ENCODE measurements around the gene FUT6. TPM values are rescaled to one million over a fixed set of nuclear protein-coding genes. Genes with fewer than 3 reads are reported as not detected.
"Not testable (repeated sequence)": the region's sequence is repeated elsewhere in the genome, so short reads cannot be mapped to it uniquely, and the experiment has no call there.

The FUT6 gene
- total RNA-seq, 1 experiment from 2014 or later: not detected

DNA sequence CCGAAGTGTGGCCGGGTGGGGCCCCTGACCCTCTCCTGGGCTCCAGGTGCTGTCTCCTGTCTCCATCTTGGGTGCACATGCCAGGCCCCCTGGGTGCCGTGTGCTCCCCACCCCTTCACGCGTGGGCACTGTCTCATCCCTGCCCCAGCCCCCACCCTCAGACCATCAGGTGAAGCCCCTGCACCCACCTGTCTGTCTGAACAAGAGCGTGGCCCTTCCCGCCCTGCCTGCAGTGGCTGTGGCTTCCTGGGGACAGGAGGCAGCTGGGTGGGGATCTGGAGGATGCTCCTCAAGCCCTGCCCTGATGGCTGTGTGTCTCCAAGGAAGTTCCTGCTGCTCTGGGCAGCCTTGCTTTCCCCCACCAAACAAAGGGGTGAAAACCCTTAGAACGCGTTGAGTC is 57.2 kb downstream of the FUT6 start:
- DNase-seq (ENCODE audit: low read depth, low spot score): no peak
- ChIA-PET CTCF (no interaction called here), POLR2A (no interaction called here)
- peak; percentile 43 for ATAC-seq
- Histone ChIP-seq H3K27me3 (ENCODE audit: control insufficient read depth, insufficient read depth, low read length) (no peaks in the 10 kb centered on the region), H3K9me3 (ENCODE audit: control insufficient read depth, insufficient read depth, low read depth, low read length) (no peaks in the 10 kb centered on the region), H3K36me3 (ENCODE audit: control insufficient read depth, insufficient read depth, low read length) (0 out of 2 replicates have a peak, but pooled peaks cover 2% of the 10 kb centered on the region), H3K4me1 (ENCODE audit: control insufficient read depth, insufficient read depth, low read length) (no peaks in the 10 kb centered on the region), H3K27ac (ENCODE audit: low read length) (no peak overlapping the region), H3K4me3 (ENCODE audit: low read depth in 2 of 2, low read length in 2 of 2) (no peak overlapping the region)
- BruUV-seq (replicated peaks): no TSS peak
- intact Hi-C loops (cut with micrococcal nuclease; ENCODE audit: unreplicated experiment) (no loop called here), in situ Hi-C loops (cut with HindIII; ENCODE audit: low pct_unique_long_range_greater_than_20kb, low sequenced_read_pairs) (no loop called here)
- TF ChIP-seq SIN3A (IDR thresholded peaks at IDR 0.05; ENCODE audit: borderline replicate concordance, insufficient read depth, low read depth, low read length): no peak
- no peak; the same call in 1 of the 2 replicates for TF ChIP-seq POLR2AphosphoS5 (IDR thresholded peaks at IDR 0.05; ENCODE audit: low read depth, low read length)
- TF ChIP-seq CTCF (IDR thresholded peaks at IDR 0.05): no peak
- TF ChIP-seq TCF7L2 (IDR thresholded peaks at IDR 0.05; ENCODE audit: low read depth, low read length): no peak
- TF ChIP-seq, protein P1, sequence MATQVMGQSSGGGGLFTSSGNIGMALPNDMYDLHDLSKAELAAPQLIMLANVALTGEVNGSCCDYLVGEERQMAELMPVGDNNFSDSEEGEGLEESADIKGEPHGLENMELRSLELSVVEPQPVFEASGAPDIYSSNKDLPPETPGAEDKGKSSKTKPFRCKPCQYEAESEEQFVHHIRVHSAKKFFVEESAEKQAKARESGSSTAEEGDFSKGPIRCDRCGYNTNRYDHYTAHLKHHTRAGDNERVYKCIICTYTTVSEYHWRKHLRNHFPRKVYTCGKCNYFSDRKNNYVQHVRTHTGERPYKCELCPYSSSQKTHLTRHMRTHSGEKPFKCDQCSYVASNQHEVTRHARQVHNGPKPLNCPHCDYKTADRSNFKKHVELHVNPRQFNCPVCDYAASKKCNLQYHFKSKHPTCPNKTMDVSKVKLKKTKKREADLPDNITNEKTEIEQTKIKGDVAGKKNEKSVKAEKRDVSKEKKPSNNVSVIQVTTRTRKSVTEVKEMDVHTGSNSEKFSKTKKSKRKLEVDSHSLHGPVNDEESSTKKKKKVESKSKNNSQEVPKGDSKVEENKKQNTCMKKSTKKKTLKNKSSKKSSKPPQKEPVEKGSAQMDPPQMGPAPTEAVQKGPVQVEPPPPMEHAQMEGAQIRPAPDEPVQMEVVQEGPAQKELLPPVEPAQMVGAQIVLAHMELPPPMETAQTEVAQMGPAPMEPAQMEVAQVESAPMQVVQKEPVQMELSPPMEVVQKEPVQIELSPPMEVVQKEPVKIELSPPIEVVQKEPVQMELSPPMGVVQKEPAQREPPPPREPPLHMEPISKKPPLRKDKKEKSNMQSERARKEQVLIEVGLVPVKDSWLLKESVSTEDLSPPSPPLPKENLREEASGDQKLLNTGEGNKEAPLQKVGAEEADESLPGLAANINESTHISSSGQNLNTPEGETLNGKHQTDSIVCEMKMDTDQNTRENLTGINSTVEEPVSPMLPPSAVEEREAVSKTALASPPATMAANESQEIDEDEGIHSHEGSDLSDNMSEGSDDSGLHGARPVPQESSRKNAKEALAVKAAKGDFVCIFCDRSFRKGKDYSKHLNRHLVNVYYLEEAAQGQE (IDR thresholded peaks at IDR 0.05; ENCODE audit: insufficient read depth in 1 of 2, low read depth in 2 of 2, low read length in 1 of 2): no peak

DNA sequence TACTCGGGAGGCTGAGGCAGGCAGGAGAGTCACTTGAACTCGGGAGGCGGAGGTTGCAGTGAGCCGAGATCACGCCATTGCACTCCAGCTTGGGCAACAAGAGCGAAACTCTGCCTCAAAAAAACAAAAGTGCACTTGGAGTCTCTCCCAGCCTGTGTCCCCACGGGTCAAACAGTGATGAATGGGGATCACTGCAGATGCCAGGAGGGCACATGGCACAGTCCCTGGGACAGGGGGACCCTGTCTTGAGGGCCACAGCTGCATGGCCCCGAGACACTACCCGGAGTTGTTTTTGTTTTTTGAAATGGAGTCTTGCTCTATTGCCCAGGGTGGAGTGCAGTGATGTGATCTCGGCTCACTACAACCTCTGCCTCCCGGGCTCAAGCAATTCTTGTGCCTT is 58.6 kb downstream of the FUT6 start:
- BruUV-seq (replicated peaks); H3K4me3 ChIP-seq (ENCODE audit: low read depth in 2 of 2, low read length in 2 of 2); in situ Hi-C loops (cut with HindIII; ENCODE audit: low pct_unique_long_range_greater_than_20kb, low sequenced_read_pairs); H3K4me1 ChIP-seq (ENCODE audit: control insufficient read depth, insufficient read depth, low read length); POLR2A ChIA-PET; H3K27ac ChIP-seq (ENCODE audit: low read length); intact Hi-C loops (cut with micrococcal nuclease; ENCODE audit: unreplicated experiment); DNase-seq (ENCODE audit: low read depth, low spot score); CTCF ChIA-PET; ATAC-seq; H3K27me3 ChIP-seq (ENCODE audit: control insufficient read depth, insufficient read depth, low read length); H3K9me3 ChIP-seq (ENCODE audit: control insufficient read depth, insufficient read depth, low read depth, low read length); H3K36me3 ChIP-seq (ENCODE audit: control insufficient read depth, insufficient read depth, low read length): not testable (repeated sequence)

Other genes with a start within 250 kb of the FUT6 start
- gene SAFB2, start 216.9 kb downstream of the FUT6 start, total RNA-seq (2021; ENCODE audit: unreplicated experiment): 83.5 TPM
- gene SAFB, start 216.6 kb downstream of the FUT6 start, total RNA-seq (2021; ENCODE audit: unreplicated experiment): 83.0 TPM
- 93.5 TPM for gene MICOS13, start 159.2 kb downstream of the FUT6 start, total RNA-seq (2021; ENCODE audit: unreplicated experiment)
- gene HSD11B1L, start 158.7 kb downstream of the FUT6 start, total RNA-seq (2021; ENCODE audit: unreplicated experiment): 6.0 TPM
- gene RPL36, start 149.4 kb downstream of the FUT6 start, total RNA-seq (2021; ENCODE audit: unreplicated experiment): 465 TPM
- gene LONP1, start 119.6 kb downstream of the FUT6 start, total RNA-seq (2021; ENCODE audit: unreplicated experiment): 93.0 TPM
- gene CATSPERD, start 119.1 kb downstream of the FUT6 start, total RNA-seq (2021; ENCODE audit: unreplicated experiment): 0.08 TPM
- gene PRR22, start 55.0 kb downstream of the FUT6 start, total RNA-seq (2021; ENCODE audit: unreplicated experiment): 5.9 TPM
- gene DUS3L, start 48.5 kb downstream of the FUT6 start, total RNA-seq (2021; ENCODE audit: unreplicated experiment): 39.6 TPM
- 0.80 TPM for gene NRTN, start 34.6 kb downstream of the FUT6 start, total RNA-seq (2021; ENCODE audit: unreplicated experiment)
- 0.36 TPM for gene FUT3, start 11.7 kb upstream of the FUT6 start, total RNA-seq (2021; ENCODE audit: unreplicated experiment)
- 0.10 TPM for gene FUT5, start 30.8 kb upstream of the FUT6 start, total RNA-seq (2021; ENCODE audit: unreplicated experiment)
- 242 TPM for gene NDUFA11, start 64.1 kb upstream of the FUT6 start, total RNA-seq (2021; ENCODE audit: unreplicated experiment)
- gene VMAC, start 65.2 kb upstream of the FUT6 start, total RNA-seq (2021; ENCODE audit: unreplicated experiment): 5.2 TPM
- gene CAPS, start 74.6 kb upstream of the FUT6 start, total RNA-seq (2021; ENCODE audit: unreplicated experiment): 9.2 TPM
- gene RANBP3, start 138.4 kb upstream of the FUT6 start, total RNA-seq (2021; ENCODE audit: unreplicated experiment): 54.6 TPM